IMR-90 (cell line): ENCODE data around the gene SCYL2. TPM values are rescaled to one million over a fixed set of nuclear protein-coding genes. Genes with fewer than 3 reads are reported as not detected.
A peak's percentile ranks its signal among the peaks of the same experiment; 100 is the strongest.

Source experiments
- ATAC-seq: fragments of 200-7000 bp; cut with Tn5 transposase; 2 replicates; pipeline ENCODE4 v1.9.1; 2020; ENCODE audit warnings: low read depth, mild to moderate bottlenecking, moderate library complexity
- Bru-seq: library from RNA; stranded (reverse); fragments of 400-500 nt; gene quantifications from one replicate; lab custom pipeline; 2021; lab: Mats Ljungman, UMichigan
- BruChase-seq, 2 experiments: library from RNA; stranded (reverse); fragments of 400-500 nt; gene quantifications; one replicate each; lab custom pipeline; 2021; lab: Mats Ljungman, UMichigan
- BruUV-seq: library from RNA; stranded (reverse); fragments of 400-500 nt; replicated peaks from 2 replicates; lab custom pipeline; 2021; lab: Mats Ljungman, UMichigan
- CTCF ChIA-PET: fragments of 300-600 bp; formaldehyde crosslinking; extraction: SDS; loops from one replicate; lab custom pipeline; 2021; ENCODE audit warnings: antibody characterized with exemption; lab: Yijun Ruan, JAX
- POLR2A ChIA-PET: fragments of 300-600 bp; sonication (Branson Sonifier 250); formaldehyde crosslinking; loops from one replicate; lab custom pipeline; 2022; ENCODE audit warnings: antibody characterized with exemption; ENCODE audit not compliant: unreplicated experiment; lab: Charles Lee
- DNase-seq: peaks from one replicate; pipeline ENCODE4 v3.0.0; 2013
- H2AFZ ChIP-seq: replicated peaks from 2 replicates; pipeline ENCODE3; 2013; ENCODE audit warnings: low read length, mild to moderate bottlenecking; ENCODE audit not compliant: poor library complexity
- H2AK5ac ChIP-seq: 2 replicates; pipeline ENCODE4 v1.6.1; 2013; ENCODE audit warnings: low read depth, low read length, inconsistent platforms
- H2AK9ac ChIP-seq: replicated peaks from 2 replicates; pipeline ENCODE3; 2013; ENCODE audit warnings: mild to moderate bottlenecking, low read depth, low read length, moderate library complexity; ENCODE audit not compliant: poor library complexity
- H2BK120ac ChIP-seq: 2 replicates; pipeline ENCODE4 v1.6.1; 2013; ENCODE audit warnings: low read depth, low read length, inconsistent platforms
- H2BK15ac ChIP-seq: 3 replicates; pipeline ENCODE4 v1.6.1; 2013; ENCODE audit warnings: low read depth, low read length, inconsistent platforms
- H2BK20ac ChIP-seq: 2 replicates; pipeline ENCODE4 v1.6.1; 2013; ENCODE audit warnings: low read depth, mild to moderate bottlenecking, inconsistent platforms, low read length, moderate library complexity
- H2BK5ac ChIP-seq: 2 replicates; pipeline ENCODE4 v1.6.1; 2013; ENCODE audit warnings: mild to moderate bottlenecking, low read depth, low read length, inconsistent platforms; ENCODE audit not compliant: poor library complexity, severe bottlenecking
- H3K14ac ChIP-seq: replicated peaks from 2 replicates; pipeline ENCODE4 v1.6.1; 2013; ENCODE audit warnings: low read depth, low read length, inconsistent platforms
- H3K18ac ChIP-seq: 2 replicates; pipeline ENCODE4 v1.6.1; 2013; ENCODE audit warnings: low read depth, low read length, control low read depth
- H3K23ac ChIP-seq: 2 replicates; pipeline ENCODE4 v1.6.1; 2013; ENCODE audit warnings: low read depth, low read length, inconsistent platforms
- H3K27ac ChIP-seq: 2 replicates; pipeline ENCODE4 v1.5.1; 2013; ENCODE audit warnings: mild to moderate bottlenecking, control low read depth, low read length; ENCODE audit not compliant: insufficient read depth
- H3K27me3 ChIP-seq: 2 replicates; pipeline ENCODE4 v1.6.1; 2013; ENCODE audit warnings: low read length; ENCODE audit not compliant: control insufficient read depth, insufficient read depth
- H3K36me3 ChIP-seq: 2 replicates; pipeline ENCODE4 v1.6.1; 2013; ENCODE audit warnings: low read length, mixed read lengths; ENCODE audit not compliant: control insufficient read depth, insufficient read depth
- H3K4ac ChIP-seq: 2 replicates; pipeline ENCODE4 v1.6.1; 2013; ENCODE audit warnings: low read depth, low read length, inconsistent platforms
- H3K4me1 ChIP-seq: 2 replicates; pipeline ENCODE4 v1.6.1; 2013; ENCODE audit warnings: low read length, mixed read lengths; ENCODE audit not compliant: control insufficient read depth, insufficient read depth
- H3K4me2 ChIP-seq: 2 replicates; pipeline ENCODE4 v1.6.1; 2013; ENCODE audit warnings: low read depth, mild to moderate bottlenecking, control low read depth, low read length, moderate library complexity
- H3K4me3 ChIP-seq: 2 replicates; pipeline ENCODE4 v1.5.1; 2013; ENCODE audit warnings: low read depth, mild to moderate bottlenecking, control low read depth, low read length, moderate library complexity; ENCODE audit not compliant: insufficient read depth
- H3K56ac ChIP-seq: 2 replicates; pipeline ENCODE4 v1.6.1; 2013; ENCODE audit warnings: low read length, inconsistent platforms; ENCODE audit not compliant: insufficient read depth; ENCODE audit errors: extremely low read depth
- H3K79me1 ChIP-seq, 2 experiments: 2 replicates each; pipeline ENCODE4 v1.6.1; 2013; ENCODE audit warnings: low read length in 2 of 2, inconsistent platforms in 1 of 2, low read depth in 1 of 2
- H3K9ac ChIP-seq: 2 replicates; pipeline ENCODE4 v1.6.1; 2013; ENCODE audit warnings: low read depth, low read length, control low read depth
- H3K9me1 ChIP-seq: 2 replicates; pipeline ENCODE4 v1.6.1; 2013; ENCODE audit warnings: low read length, inconsistent platforms; ENCODE audit not compliant: insufficient read depth
- H3K9me3 ChIP-seq: 2 replicates; pipeline ENCODE4 v1.6.1; 2013; ENCODE audit warnings: low read length; ENCODE audit not compliant: control insufficient read depth, insufficient read depth
- H4K20me1 ChIP-seq: 2 replicates; pipeline ENCODE4 v1.6.1; 2013; ENCODE audit warnings: low read length, inconsistent platforms; ENCODE audit not compliant: insufficient read depth
- H4K5ac ChIP-seq: 2 replicates; pipeline ENCODE4 v1.6.1; 2013; ENCODE audit warnings: mild to moderate bottlenecking, low read depth, low read length, control low read depth
- H4K8ac ChIP-seq, 2 experiments: 2 replicates each; pipeline ENCODE4 v1.6.1; 2013; ENCODE audit warnings: low read depth in 2 of 2, low read length in 2 of 2, control low read depth in 1 of 2, inconsistent platforms in 1 of 2
- H4K91ac ChIP-seq: 2 replicates; pipeline ENCODE4 v1.6.1; 2013; ENCODE audit warnings: low read depth, low read length, inconsistent platforms; ENCODE audit not compliant: insufficient read depth
- FOS ChIP-seq: fragments of 150-350 bp; IDR thresholded peaks from 2 replicates; pipeline ENCODE4 v1.6.1; 2016; ENCODE audit warnings: low read depth, low read length
- MAZ ChIP-seq: IDR thresholded peaks from 2 replicates; pipeline ENCODE4 v1.6.1; 2012; ENCODE audit warnings: low read depth, mild to moderate bottlenecking, low read length, improper control_type of control experiment, moderate library complexity, borderline replicate concordance
- MXI1 ChIP-seq: IDR thresholded peaks from 2 replicates; pipeline ENCODE4 v1.6.1; 2012; ENCODE audit warnings: low read depth, mild to moderate bottlenecking, low read length, moderate library complexity, borderline replicate concordance
- POLR2A ChIP-seq: IDR thresholded peaks from 2 replicates; pipeline ENCODE4 v1.6.1; 2012; ENCODE audit warnings: mild to moderate bottlenecking, low read depth, low read length
- RCOR1 ChIP-seq: IDR thresholded peaks from 2 replicates; pipeline ENCODE4 v1.6.1; 2012; ENCODE audit warnings: mild to moderate bottlenecking, low read length, improper control_type of control experiment; ENCODE audit not compliant: insufficient replicate concordance
- RFX5 ChIP-seq: IDR thresholded peaks from 2 replicates; pipeline ENCODE4 v1.8.0; 2012; ENCODE audit warnings: low read depth, mild to moderate bottlenecking, low read length, moderate library complexity
- USF2 ChIP-seq: fragments of 150-350 bp; IDR thresholded peaks from 2 replicates; pipeline ENCODE4 v1.6.1; 2017; ENCODE audit warnings: mild to moderate bottlenecking, antibody characterized with exemption, low read length, low read depth
- WGBS, 2 experiments: methylation state at CpG; one replicate each; pipeline versions ENCODE4 v1.1.5 to v1.1.7; 2013; ENCODE audit warnings: missing lambda C conversion rate in 2 of 2; ENCODE audit not compliant: insufficient read length in 1 of 2; ENCODE audit errors: extremely low coverage in 2 of 2; 5-methylcytosine and 5-hydroxymethylcytosine counted together
- dilution Hi-C: fragments of 300-500 bp; cut with HindIII; formaldehyde crosslinking; loops from one replicate; pipeline ENCODE4 v1.14.3; 2018; ENCODE audit warnings: low sequenced_read_pairs; ENCODE audit not compliant: unreplicated experiment
- in situ Hi-C: fragments of 300-500 bp; cut with MboI; formaldehyde crosslinking; loops from 3 replicates; pipeline ENCODE4 v1.14.3; 2019; ENCODE audit warnings: low sequenced_read_pairs, inconsistent platforms, mixed read lengths
- intact Hi-C: fragments of 100-400 bp; cut with micrococcal nuclease; formaldehyde crosslinking; loops from 2 replicates; pipeline ENCODE4 v1.10.0; 2022
- long read RNA-seq: library from polyadenylated mRNA; unstranded; transcript quantifications from one replicate; pipeline ENCODE4 v2.0.0, GENCODE V29; 2021; ENCODE audit not compliant: unreplicated experiment
- polyA plus RNA-seq, 3 experiments: library from polyadenylated mRNA; depleted of rRNA; stranded (reverse); fragments of >200 nt; gene quantifications; 2 replicates each; pipeline ENCODE4 v1.2.3, GENCODE V29; 2012; ENCODE audit warnings: low replicate concordance in 1 of 3
- total RNA-seq: library from RNA; depleted of rRNA; stranded (reverse); fragments of >200 nt; gene quantifications from 2 replicates; pipeline ENCODE4 v1.2.3, GENCODE V29; 2012; rRNA removed

Gene SCYL2
- total RNA-seq (52.0 and 67.2 TPM in 2 replicates), polyA plus RNA-seq (2012; rRNA removed) (13.3 and 15.3 TPM in 2 replicates), Bru-seq, nascent RNA (percentile 86 among the genes with signal in this experiment), BruChase-seq, experiment 1, labeled RNA remaining after a 6-hour chase (percentile 85 among the genes with signal in this experiment), BruChase-seq, experiment 2, labeled RNA remaining after a 2-hour chase (percentile 87 among the genes with signal in this experiment)
- 3.8 and 4.3 TPM in 2 replicates for polyA plus RNA-seq (2012; cell fraction: cytosol; rRNA removed)
- polyA plus RNA-seq (2012; cell fraction: nucleus; rRNA removed; ENCODE audit: low replicate concordance): 2.4 and 21.2 TPM in 2 replicates
- long read RNA-seq, full-length matches to known transcripts: 24 of 45 reads
- long read RNA-seq, partial matches to known transcripts: 4 of 45 reads
- long read RNA-seq, other reads (novel, unspliced or antisense): 17 of 45 reads

- Histone ChIP-seq H3K27me3 (no peaks in the 10 kb centered on the region), H2BK5ac (peak within 1 kb of the TSS; percentile 56), H2AFZ (peak within 1 kb of the TSS; percentile 98), H3K9me1 (0 out of 2 replicates have a peak, but pooled peaks cover 3% of the 10 kb centered on the region), H4K91ac (peak within 1 kb of the TSS; percentile 75), H3K4me2 (peak within 1 kb of the TSS; percentile 99), H2BK15ac (peak within 1 kb of the TSS; percentile 60; the same call in 2 of the 3 replicates), H4K8ac (peak within 1 kb of the TSS; percentile 75 to 90), H3K36me3 (no peaks in the 10 kb centered on the region), H2BK120ac (peak within 1 kb of the TSS; percentile 58), H2AK5ac (no peak within 1 kb of the TSS), H3K9ac (peak within 1 kb of the TSS; percentile 96), H3K23ac (peak within 1 kb of the TSS; percentile 97), H3K9me3 (no peaks in the 10 kb centered on the region), H3K56ac (peak within 1 kb of the TSS; percentile 87), H2AK9ac (peak within 1 kb of the TSS; percentile 96), H4K20me1 (peaks cover 11% of the 10 kb centered on the region), H3K27ac (peak within 1 kb of the TSS; percentile 78), H3K4me1 (peaks cover 3% of the 10 kb centered on the region), H3K14ac (peak within 1 kb of the TSS; percentile 87), H2BK20ac (no peak within 1 kb of the TSS), H3K4ac (peak within 1 kb of the TSS; percentile 83), H3K79me1 (peaks cover 17 to 20% of the 10 kb centered on the region in 2 experiments), H4K5ac (peak within 1 kb of the TSS; percentile 69), H3K4me3 (peak within 1 kb of the TSS; percentile 89), H3K18ac (peak within 1 kb of the TSS; percentile 67)
- BruUV-seq: no TSS peak
- ChIA-PET POLR2A (interaction anchor here (0.6 kb wide), 1 partner anchor 457 kb away, joined by 6 read pairs; no protein-coding TSS in a partner anchor), CTCF (interaction anchor here (0.9 to 1.4 kb wide), 2 partner anchors 147 to 288 kb away, joined by 3 to 4 read pairs; no protein-coding TSS in a partner anchor)
- dilution Hi-C loops: no loop called here
- ATAC-seq: peak; percentile 91
- peak; percentile 98 for DNase-seq
- intact Hi-C loops: loop anchor here (5.0 kb wide), 1 partner anchor 60 kb away; no protein-coding TSS in a partner anchor
- in situ Hi-C loops: no loop called here
- 0% methylated on average over 13 of the region's 62 CpGs; no CpG with 5 or more reads in 1 of the 2 experiments for WGBS, 2 experiments
- TF ChIP-seq RCOR1: peak; percentile 35
- peak; percentile 19; the same call in 1 of the 2 replicates for TF ChIP-seq MXI1
- no peak for TF ChIP-seq RFX5
- no peak for TF ChIP-seq FOS
- peak; percentile 74 for TF ChIP-seq USF2
- peak; percentile 84 for TF ChIP-seq MAZ
- TF ChIP-seq POLR2A: peak; percentile 82
These were observed at the start of gene SCYL2, which contains the start of gene DEPDC4 for GRCh38 chr12:100266835-100267602. Gene SCYL2, plus strand, starts transcription at chr12:100267177. Its CDS starts 15,794 bp downstream, at chr12:100282971. Gene DEPDC4, minus strand, starts transcription at chr12:100267079. Its CDS starts 3 bp downstream, at chr12:100267076.
